SW480 (cell line): ENCODE measurements around the gene MAP2K7.
"Not testable (repeated sequence)": the region's sequence is repeated elsewhere in the genome, so short reads cannot be mapped to it uniquely, and the experiment has no call there.

ENCODE experiments used
- DNase-seq: peaks from one replicate; pipeline ENCODE4 v3.0.0-alpha.2; 2016; ENCODE audit warnings: low spot score

The MAP2K7 gene

DNA sequence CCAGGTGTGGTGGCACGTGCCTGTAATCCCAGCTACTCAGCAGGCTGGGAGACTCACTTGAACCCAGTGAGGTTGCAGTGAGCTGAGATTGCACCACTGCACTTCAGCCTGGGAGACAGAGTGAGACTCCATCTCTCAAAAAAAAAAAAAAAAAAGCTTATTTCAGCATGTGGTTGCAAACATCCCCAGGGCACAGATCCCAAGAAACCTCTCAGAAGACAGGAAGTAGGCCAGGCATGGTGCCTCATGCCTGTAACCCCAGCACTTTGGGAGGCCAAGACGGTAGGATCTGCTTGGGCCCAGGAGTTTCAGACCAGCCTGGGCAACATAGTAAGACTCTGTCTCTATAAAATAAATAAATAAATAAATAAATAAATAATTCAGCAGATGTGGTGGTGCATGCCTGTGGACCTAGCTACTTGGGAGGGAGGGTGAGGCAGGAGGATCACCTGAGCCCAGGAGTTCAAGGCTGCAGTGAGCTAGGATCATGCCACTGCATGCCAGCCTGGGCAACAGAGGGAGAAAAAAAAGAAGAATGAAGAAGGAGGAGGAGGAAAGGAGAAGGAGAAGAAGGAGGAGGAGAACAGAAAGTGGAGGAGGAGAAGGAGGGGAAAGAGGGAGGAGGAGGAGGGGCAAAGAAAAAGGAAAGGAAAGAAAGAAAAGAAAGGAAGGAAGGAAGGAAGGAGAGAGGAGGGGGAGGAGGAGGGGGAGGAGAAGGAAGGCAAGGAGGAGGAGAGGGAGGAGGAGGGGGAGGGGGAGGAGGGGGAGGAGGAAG lies 19.7 kb upstream of the MAP2K7 start:
- DNase-seq: no peak

DNA sequence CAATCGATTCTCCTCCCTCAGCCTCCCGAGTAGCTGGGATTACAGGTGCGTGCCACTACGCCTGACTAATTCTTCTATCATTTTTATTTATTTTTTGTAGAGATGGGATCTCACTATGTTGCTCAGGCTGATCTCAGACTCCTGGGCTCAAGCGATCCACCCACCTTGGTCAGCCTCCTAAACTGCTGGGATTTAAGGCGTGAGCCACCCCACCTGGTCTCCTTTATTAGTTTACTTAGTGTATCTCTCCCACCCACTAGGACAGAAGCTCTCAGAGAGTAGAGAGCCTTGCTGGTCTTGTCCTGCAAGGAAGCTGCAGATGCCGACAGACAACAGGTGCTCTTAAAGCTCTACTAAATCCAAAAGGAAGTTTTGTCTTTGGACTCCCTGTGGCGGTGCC lies 17.9 kb upstream of the MAP2K7 start:
- DNase-seq: no peak

DNA sequence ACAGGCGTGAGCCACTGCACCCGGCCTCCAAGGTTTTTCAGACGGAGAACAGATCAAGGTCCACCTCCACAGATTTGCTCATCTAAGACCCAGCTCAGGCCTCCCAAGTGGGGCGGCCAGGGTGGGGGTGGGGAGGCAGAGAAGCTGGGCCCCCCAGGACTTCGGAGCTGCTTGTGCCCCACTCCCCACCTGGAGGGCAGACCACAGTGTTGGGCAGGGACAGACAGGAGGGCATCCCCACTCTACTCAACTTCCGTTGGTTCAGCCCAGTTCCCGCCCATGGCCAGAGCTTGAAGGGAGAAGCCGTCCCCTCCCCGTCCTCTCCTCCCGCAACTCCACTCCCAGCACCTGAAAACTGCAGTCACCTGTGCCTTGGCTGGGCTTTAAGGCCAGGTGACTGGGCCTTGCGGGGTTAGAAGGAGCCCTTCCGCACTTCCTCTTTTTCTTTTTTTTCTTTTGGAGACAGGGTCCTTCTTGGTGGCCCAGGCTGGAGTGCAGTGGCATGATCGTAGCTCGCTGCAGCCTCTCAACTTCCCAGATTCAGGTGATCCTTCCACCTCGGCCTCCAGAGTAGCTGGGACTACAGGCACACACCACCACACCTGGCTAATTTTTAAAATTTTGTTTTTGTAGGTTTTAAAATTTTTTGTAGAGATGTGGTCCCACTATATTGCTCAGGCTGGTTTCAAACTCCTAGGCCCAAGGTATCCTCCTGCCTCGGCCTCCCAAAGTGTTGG lies 16.1 kb upstream of the MAP2K7 start:
- no peak for DNase-seq

DNA sequence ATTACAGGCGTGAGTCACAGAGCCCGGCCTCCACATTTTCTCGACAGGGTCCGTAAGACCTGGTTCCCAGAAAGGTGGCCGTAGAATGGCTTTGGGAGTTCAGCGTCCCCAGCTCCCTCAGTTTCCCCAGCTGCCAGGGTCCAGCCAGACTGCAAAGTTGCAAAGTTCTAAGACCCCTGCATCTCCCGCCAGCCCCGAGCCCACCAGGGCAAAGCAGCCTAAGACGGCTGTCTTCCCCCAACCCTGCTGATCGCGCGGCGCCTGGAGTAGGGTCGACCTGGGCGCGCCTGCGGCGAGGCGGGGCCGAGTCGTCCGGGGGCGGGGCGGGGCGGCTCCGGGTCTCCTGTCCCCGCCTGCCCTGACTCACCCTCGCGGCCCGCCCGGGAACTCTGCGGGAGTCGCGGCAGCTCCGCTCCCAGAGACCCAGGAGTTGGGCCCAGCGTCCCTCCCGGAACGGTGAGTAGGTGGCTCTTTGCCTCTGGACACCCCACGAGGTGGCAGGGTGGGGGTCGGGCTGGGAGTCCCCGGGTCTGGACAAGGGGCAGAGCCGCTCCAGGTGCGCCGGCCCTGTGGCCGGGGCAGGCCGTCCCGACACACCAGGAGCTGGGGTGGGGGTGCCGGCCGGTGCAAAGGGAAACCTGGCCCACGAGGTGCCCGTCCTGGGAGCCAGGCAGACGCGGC lies 15.4 kb upstream of the MAP2K7 start, which contains the start of gene LRRC8E:
LRRC8E (plus strand) TSS at position 366 of the 681 bp plus-strand sequence. CDS start 7,094 bp downstream, outside the sequence.
- DNase-seq: peak; percentile 63

DNA sequence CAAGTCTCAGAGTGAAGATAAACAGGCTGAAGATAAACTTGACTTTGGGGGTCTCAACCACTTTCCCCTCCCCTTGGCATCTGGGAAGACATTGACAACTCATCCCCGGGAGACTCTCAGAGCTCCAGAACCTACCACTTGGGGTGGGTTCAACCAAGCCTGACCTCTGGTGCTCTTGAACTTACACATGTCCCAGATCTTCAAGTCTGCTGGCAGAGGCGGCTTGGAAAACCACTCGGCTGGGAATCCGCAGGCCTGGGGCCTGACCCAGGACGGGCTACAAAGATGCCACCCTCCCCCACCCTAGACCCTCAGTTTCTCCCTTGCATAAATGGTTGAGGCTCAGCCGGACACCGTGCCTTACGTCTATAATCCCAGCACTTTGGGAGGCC lies 14.9 kb upstream of the MAP2K7 start:
- no peak for DNase-seq

GRCh38 chr19:7893362-7894101 lies 10.1 kb upstream of the MAP2K7 start:
- DNase-seq: not testable (repeated sequence)

DNA sequence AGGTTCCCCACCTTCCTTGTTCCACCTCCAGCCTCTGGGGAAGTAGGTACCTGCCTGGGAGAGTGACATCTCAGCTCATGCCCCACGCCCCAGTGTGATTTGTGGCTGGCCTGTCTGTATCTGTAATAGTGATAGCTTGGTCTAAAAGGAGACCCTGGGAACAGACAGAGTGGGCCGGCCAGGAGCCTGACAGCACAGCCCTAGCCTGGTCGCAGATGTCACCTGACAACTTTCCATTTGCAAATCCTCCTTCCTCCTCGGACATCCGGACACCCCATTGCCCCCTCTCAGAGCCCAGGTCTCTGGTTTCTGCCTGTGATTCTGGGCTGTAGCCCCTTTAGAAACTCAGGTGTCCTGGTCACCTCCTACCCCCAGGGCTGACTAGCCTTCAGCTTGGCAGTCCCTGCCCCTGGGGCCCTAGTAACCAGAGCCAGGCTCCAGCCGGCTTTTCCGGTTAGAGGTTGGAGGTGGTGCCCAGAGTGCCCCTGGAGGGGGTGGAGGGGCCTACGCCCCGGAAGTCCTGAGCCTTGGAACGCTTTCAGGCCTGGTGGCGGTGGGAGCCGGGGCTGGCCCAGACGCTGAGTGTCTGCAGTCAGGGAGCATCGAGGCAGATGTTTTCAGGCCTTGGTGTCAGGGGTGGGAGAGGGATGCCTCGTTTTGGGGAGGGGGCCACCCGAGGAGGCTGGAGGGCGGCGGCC lies 8.9 kb upstream of the MAP2K7 start:
- no peak for DNase-seq

GRCh38 chr19:7895565-7895964 lies 8.1 kb upstream of the MAP2K7 start:
- DNase-seq: no peak

DNA sequence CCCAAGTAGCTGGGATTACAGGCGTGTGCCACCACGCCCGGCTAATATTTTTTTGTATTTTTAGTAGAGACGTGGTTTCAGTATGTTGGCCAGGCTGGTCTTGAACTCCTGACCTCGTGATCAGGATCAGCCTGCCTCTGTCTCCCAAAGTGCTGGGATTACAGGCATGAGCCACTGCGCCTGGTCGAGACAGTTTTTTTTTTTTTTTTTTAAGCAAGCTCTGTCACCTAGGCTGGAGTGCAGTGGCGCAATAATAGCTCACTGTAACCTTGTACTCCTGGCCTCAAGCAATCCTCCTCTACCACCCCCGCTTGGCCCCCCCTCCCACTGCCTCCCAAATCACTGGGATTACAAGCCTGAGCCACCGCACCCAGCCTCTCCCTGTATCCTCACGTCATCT lies 6.4 kb upstream of the MAP2K7 start:
- no peak for DNase-seq

- no peak for DNase-seq
Observed at GRCh38 chr19:7898967-7899366, 4.7 kb upstream of the MAP2K7 start.

DNA sequence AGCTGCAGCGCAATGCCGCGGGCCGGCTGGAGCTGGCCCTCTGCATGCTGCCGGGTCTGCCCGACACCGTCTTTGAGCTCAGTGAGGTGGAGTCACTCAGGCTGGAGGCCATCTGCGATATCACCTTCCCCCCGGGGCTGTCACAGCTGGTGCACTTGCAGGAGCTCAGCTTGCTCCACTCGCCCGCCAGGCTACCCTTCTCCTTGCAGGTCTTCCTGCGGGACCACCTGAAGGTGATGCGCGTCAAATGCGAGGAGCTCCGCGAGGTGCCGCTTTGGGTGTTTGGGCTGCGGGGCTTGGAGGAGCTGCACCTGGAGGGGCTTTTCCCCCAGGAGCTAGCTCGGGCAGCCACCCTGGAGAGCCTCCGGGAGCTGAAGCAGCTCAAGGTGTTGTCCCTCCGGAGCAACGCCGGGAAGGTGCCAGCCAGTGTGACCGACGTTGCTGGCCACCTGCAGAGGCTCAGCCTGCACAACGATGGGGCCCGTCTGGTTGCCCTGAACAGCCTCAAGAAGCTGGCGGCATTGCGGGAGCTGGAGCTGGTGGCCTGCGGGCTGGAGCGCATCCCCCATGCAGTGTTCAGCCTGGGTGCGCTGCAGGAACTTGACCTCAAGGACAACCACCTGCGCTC lies 3.8 kb upstream of the MAP2K7 start:
- DNase-seq: no peak

DNA sequence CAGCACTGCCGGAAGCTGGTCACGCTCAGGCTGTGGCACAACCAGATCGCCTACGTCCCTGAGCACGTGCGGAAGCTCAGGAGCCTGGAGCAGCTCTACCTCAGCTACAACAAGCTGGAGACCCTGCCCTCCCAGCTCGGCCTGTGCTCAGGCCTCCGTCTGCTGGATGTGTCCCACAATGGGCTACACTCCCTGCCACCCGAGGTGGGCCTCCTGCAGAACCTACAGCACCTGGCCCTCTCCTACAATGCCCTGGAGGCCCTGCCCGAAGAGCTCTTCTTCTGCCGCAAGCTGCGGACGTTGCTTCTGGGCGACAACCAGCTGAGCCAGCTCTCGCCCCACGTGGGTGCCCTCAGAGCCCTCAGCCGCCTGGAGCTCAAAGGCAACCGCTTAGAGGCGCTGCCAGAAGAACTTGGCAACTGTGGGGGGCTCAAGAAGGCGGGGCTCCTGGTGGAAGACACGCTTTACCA lies 3.2 kb upstream of the MAP2K7 start:
- DNase-seq: no peak

DNA sequence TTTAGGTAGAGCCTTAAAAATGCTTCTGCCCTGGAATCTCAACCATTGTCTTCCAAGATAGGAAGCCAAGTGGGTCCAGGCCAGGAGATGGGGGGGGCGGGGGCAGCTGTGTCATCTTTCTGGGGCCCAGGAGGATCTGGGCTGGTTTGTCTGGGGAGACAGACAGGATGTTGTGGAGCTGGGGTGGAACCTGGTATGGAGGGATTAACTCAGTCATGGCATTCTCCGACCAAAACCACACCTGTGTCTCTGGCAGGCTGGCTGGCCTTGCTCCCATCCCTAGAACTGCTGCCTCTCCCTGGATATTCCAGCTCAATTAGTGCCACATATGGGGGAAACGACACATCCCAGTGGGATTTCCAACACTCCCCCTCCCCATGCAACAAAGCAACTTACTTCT lies 2.7 kb upstream of the MAP2K7 start:
- DNase-seq: peak; percentile 25

GRCh38 chr19:7901337-7901736 lies 2.3 kb upstream of the MAP2K7 start:
- DNase-seq: no peak

DNA sequence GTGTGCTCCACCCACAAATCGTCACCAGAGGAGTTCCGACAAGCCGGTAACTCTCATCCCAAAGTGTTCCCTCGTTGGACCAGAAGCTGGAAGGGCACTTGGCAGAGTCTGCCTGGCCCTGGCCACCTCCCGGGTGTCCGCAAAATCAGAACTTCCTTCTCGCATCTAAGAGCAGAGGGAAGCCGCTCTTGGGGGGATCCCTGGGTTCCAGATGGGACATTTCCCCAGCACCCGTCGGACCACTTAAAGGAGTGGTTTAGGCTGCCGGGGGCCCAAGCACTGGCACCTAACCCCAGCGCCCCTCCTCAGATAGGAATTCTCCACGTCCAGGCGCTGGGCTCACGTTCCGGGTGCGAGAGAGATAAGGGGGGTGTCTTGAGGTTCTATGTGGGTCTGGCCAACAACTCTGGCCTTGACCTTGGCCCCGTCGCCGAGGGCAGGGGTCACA lies 857 bp upstream of the MAP2K7 start:
- DNase-seq: peak; percentile 36

DNA sequence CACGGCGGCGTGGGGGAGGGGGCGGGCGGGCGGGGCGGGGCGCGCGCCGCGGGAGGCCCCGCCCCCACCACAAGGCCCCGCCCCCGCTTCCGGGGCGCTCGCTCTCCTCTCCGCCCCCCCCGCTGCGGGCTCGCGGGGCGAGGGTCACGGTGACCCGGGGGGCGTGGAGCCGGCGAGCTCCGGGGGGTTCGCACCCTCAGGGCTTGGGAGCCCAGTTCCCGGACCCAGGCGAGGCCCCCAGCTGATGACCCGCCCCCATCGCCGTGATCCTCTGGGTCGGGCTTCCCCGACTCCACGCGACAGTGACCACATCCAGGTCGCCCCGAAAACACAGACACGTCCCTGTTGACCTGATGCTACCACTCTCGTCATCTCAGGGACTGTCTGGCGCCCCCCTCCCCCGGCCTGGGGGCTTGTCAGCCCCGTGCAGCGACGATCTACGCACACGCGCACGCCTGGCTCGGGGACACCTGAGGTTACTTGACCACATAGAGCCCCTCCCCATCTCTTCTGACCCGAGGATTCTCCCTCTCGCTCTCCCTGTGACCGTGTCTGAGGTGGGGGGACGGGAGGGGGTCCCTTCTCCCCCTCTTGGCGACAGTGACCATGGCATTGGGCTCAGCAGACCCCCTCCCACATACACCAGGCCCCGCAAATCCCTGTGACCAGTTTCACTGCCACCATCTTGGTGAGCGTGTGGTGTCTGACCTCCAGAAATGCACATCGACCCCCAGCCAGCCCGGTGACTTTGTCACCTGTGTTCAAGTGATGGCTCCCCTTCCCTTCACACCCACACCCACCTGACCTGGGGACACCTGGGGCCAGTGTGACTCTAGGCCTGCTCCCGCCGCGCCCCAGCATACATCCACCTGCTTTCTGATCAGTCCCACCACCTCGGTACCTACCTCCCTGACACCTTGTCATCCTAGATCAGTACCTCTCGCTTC lies 670 bp downstream of the MAP2K7 start:
- DNase-seq: no peak

GRCh38 chr19:7905268-7905667 lies 1.6 kb downstream of the MAP2K7 start:
- no peak for DNase-seq

- no peak for DNase-seq
Observed at GRCh38 chr19:7905859-7906258, 2.2 kb downstream of the MAP2K7 start.

DNA sequence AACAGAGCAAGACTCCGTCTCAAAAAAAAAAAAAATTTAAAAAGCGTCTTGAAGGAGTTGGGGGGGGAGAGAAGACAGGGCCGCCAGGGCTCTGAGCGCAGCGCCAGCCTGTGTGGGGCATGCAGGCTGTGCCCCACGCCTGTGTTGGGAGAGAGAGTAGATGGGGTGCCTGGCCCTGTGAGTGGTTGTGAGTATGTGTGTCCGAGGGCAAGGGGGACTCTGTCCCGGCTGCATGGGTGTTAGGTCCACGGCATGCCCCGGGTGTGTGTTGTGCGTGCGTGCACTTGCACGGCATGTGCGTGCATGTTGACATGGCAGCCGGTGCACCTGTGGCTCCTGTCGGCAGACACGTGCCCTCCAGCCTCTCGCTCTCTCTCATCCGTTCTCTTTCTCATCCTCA lies 3.4 kb downstream of the MAP2K7 start:
- DNase-seq: no peak

- DNase-seq: no peak
Observed at GRCh38 chr19:7907544-7907943, 3.9 kb downstream of the MAP2K7 start.
